Right forelimb (tissue), 1 donor: ENCODE results near the gene TMEM220.
"Not testable (repeated sequence)": the region's sequence is repeated elsewhere in the genome, so short reads cannot be mapped to it uniquely, and the experiment has no call there.

Experiments
- DNase-seq: peaks from one replicate; pipeline ENCODE4 v3.0.0-alpha.2; 2018

Gene TMEM220

DNA sequence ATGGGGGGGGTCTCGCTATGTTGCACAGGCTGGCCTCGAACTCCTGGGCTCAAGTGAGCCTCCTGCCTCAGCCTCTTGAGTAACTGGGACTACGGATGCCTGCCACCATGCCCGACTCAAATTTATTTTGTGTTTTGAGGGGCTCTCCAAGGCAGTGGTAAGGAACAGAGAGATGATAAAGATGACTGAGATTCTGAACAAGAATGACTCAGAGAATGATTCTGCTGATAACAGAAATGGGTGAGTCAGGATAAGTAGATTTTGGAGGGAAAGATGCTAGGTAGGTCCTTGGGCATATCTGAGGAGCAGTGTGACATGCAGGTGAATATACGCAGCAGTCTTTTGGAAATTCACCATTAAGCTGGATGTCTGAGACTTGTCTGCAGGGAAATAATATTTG is 2.6 kb downstream of the TMEM220 start:
- no peak for DNase-seq

DNA sequence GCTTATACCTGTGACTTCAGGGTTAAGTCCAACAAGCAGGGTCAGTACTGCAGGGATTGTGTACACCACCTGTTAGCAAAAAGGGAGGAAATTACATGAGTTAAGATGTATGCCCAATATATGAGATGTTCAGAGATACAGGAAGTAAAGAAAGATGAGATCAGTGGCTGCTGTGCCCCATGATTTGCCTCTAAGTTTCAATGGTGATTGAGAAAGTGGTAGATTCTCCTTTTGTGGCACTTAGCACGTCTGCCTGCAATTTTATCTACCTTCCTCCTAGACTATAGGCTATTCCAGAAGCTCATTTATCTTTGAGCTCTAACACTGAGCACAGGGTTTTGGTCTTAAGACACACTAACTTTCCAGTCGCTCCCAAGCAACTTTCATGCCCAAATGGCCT is 3.6 kb downstream of the TMEM220 start:
- DNase-seq, result no peak

DNA sequence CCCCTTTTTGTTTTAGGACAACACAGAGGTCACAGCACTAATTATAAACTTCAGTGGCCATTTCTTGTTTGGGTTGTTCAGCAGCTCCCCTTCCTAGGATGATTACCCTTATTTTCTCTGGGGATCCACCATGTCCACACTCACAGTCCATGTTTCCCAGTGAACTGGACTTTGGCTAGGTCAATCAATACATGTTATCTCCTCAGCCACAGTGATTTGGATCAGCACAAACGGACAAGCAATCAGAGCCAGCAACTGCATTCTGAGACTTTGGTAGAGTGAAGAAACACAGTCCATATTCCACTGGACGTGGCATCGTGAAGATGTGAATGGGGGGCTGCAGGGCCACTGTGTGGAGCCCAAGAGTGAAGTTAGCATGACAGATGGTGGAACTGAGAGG is 4.6 kb downstream of the TMEM220 start:
- no peak for DNase-seq

DNA sequence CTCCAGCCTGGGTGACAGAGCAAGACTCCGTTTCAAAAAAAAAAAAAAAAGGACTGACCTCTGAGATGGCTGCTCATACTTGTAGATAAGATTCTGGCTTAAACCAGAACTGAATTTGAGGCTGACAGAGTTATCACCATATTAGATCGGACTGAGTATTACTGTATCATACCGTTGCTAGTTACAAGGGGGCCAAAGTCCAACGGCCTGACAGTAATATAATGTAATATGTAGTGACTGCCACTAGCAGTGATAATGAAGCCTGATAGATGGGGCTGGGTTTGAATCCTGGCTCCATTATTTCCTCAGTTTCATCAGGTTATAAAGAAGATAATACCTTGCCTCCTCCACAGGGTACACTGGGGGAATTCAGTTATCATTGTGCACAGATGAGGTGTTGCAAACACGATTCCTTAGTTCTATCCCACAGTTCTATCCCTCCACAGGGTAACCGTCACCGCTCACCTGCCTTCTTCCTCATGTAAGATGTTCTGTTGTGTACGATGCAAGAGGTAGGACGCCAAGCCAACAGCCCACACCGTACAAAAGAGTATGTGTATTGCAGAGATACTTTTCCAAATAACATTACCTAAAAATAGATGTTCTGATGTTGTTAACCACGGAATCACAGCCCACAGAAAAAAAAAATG is 5.2 kb downstream of the TMEM220 start:
- no peak for DNase-seq

GRCh38 chr17:10718547-10718946 is 11.3 kb downstream of the TMEM220 start:
- DNase-seq, result no peak

DNA sequence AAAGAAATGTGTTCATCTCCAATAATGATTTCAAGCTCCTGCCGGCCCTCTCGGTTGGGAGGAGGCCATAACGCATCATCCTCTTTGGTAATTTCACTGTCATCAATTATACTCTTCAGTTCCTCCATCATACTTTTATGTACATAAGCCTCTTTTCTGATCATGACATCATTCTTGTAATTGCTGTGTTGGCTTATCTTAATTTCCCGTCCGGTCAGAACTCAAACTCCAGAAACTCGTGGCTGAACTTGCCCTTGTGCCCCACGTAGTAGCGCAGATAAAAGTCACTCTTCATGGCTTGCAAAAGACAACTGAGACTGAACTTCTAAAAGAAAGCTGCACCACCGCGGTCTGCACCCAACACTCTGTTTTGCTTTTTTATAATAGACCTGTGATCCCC is 13.6 kb downstream of the TMEM220 start:
- no peak for DNase-seq

- DNase-seq, result no peak
Observed at GRCh38 chr17:10713318-10713717, 16.5 kb downstream of the TMEM220 start.

DNA sequence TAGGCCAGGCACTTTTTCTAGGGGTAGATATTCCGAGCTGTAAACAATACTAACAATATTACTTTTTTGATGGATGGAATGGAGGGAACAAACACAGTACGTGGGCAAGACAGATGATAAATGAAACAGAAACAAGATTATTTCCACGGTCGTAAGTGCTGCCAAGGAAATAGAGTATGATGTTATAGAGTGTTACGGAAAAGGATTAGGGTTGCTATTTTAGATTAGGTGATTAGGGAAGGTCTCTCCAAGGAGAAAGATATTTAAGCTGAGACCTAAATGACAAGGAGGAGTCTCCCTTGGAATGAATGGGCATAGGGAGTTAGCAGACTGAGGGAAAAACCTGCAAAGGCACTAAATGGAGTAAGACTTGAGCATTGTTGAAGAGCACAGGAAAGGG is 24.1 kb downstream of the TMEM220 start:
- no peak for DNase-seq

DNA sequence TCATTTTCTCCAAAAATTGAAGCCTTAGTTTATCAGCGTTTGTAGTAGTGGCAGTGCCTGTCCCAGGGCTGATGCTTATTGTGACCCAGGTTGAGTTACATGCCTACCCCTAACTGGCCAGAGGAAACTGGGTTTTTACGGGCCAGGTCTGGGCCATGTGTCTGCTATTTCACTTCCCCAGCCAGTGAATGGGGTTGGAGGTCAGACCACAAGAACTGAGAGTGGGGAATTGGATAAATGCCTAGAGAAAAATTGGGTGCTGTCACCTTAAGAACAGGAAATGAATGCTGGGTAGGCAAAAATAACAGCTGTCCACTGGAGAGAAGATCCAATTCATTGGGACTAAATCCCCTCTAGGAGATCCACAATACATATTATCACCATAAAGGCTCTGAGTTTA is 27.2 kb downstream of the TMEM220 start:
- no peak for DNase-seq

GRCh38 chr17:10699856-10700255 is 30.0 kb downstream of the TMEM220 start:
- no peak for DNase-seq

DNA sequence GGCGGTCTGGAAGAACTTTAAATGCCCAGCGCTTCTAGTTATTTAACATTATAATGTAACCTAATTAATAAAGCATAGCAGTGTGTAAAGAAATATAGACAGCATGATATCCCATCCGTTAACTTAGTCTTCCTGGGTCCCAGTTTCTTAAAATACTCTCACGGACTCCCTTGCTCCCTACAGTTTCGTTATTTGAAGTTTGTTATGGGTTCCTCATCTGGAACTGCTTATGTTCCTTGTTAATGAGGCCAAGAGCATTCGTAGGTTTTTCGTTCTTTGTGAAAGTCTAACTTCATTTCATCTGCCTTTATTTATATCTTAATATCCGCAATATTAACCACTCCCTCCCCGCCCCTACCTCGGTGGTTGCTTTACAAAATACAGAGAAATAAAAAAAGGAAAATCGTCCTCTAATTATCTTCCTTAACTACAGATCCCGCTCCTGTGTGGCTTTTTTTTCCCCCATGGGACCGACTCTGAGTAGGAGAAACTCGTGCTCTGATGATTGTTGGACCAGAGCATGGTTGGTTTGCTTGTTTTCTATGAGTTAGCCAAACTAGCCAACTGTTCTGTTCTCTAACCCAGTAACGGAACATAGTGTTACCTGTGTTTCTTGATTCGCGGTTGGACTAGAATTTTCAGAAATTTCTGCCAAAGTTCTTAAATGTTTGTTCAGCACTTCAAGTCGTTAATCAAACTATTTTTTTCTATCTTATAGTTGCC is 31.6 kb downstream of the TMEM220 start:
- no peak for DNase-seq

- DNase-seq, result peak; percentile 95
Observed at GRCh38 chr17:10697092-10698081, 32.4 kb downstream of the TMEM220 start, which contains the start of the genes ADPRM and SCO1. Gene ADPRM (plus strand): TSS chr17:10697594. CDS start chr17:10704927, 7,333 bp downstream. Gene SCO1 (minus strand): TSS chr17:10697533. CDS start chr17:10697507, 26 bp downstream.

DNA sequence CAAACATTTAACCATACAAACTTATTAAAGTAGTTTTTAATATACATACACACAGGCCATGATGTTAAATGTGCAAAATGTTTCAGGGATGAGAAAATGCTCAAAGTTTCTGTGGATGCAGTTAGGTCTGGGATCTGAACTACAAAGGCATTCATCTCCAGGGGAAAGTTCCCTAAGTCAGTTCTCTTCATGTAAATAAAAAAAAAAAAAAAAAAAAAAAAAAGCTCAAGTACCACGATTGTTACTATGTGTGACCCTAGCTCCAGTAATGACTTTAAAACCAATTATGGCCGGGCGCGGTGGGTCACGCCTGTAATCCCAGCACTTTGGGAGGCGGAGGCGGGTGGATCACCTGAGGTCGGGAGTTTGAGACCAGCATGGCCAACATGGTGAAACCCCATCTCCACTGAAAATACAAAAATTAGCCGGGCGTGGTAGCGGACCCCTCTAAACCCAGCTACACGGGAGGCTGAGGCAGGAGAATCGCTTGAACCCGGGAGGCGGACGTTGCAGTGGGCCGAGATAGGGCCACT is 33.9 kb downstream of the TMEM220 start:
- DNase-seq, result not testable (repeated sequence)

DNA sequence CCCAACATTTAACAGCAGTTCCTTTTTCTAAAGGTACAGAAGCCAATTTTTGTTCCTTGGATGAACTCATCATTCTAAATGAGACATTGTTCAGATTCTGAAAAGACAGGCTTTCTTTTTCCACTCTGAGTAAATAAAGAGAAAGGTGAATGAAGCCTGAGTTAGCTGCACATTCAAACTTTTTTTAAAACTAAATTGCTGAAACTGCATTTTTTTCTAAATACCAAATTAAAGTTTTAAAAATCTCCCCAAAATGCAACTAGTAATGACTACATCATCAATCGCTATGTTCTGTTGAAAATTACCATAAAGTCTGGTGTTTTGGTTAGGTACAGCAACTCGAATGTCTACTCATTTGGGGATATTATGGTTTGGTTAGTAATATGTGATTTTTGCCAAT is 42.3 kb downstream of the TMEM220 start:
- DNase-seq, result no peak

- DNase-seq, result no peak
Observed at GRCh38 chr17:10683853-10684252, 46.0 kb downstream of the TMEM220 start.

DNA sequence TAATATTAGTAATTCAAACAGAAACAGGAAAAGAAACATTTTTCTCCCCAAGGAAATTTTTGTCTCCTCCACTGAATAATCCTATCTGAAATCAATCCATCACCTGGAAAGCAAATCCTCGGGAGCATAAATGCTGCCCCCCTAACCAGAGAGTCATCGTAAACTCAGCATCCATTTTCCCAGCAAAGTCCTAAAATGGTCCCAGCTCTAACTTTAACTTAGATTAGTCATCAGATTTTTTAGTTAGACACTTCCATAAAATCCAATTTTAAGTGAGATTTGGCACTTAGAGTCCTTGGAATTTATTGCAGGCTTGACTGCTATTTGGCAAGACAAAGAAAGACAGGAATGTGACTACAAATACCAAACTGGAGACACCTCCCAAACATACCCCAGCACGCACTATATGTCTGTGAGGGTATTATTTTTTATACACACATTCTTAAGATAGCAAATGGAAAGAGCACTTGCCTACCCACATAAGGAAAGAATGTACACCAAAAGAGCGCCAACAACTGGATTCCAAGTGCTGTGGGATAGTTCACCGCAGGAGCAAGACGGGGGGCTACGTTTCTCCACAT is 47.9 kb downstream of the TMEM220 start:
- DNase-seq, result no peak

DNA sequence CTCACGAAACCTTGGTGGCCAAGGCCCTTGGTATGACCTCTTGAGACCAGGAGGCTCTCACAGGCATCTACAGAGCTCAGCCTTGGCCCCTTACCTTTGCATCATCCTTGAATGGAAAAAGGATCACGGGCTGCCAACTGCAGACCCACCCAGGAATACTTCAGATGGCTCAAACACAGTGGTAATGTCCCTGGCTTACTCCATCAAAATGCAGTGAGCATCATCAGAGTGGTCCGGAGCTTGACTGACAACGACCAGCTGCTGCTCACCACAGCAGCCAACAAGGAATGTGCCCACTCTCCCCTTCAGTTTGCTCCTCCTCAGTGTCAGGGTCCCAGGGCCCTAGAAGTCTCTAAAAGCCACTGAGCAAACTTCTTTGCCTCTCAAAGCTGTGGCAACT is 55.1 kb downstream of the TMEM220 start:
- DNase-seq, result no peak

DNA sequence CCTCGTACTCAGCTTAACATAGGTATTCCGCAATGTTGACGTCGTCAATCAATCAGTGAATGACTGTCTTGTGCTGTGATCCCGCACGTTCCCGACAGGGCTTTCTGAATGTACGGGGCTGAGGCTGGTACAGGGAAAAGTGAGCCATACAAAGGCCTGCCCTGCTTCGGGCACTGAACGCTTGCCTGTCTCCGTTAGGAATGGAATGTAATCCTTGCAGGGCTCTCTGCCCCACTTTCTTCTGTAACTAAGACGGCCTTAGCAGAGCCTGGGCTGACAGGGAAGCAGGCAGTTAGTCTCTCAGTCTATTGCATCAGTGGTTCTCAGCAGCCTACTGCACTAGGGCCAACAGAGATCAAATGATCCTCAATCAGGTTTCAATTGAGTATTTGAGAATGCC is 56.5 kb downstream of the TMEM220 start:
- no peak for DNase-seq

DNA sequence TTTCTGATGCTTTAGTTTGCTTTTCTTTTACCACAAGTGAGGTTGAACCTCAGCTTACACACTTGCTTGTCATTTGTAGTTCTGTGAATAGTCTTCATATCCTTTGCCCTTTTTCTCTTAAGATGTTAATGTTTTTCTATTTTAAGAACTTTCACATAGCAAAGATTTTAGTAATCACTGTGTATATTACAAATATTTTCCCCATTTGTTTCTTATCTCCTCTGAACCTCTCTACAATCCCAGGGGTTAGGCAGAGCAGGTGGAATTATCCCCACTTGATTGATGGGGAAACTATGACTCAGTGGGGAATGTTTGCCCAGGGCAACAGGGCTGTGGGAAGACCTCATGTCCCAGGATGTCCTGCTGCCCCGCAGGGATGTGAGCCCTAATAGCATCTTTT is 61.0 kb downstream of the TMEM220 start:
- DNase-seq, result no peak

GRCh38 chr17:10666906-10667305 is 62.9 kb downstream of the TMEM220 start:
- no peak for DNase-seq

DNA sequence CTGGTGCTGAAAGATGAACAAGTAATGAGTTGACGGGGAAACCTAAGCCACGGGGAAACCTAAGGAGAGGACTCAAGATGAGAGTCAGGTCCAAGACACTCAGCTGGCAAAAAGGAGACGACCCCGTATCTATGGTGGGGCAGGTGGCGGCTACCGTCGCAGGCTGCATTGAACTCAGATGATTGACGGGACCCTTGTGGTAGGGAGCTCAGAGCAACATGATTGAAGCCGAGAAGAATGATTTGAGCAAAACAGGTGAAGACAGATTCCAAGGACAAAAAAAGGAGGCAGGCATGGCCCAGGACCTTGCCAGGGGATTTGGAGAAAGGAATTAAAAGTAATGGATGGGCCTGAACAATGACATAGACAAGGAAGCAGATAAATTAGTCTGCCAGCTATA is 65.3 kb downstream of the TMEM220 start:
- no peak for DNase-seq
